K562 (cell line): ENCODE measurements around the gene PCDH12. TPM values are rescaled to one million over a fixed set of nuclear protein-coding genes. Genes with fewer than 3 reads are reported as not detected.

Experiments used
- ATAC-seq: fragments of 200-7000 bp; cut with Tn5 transposase; 3 replicates; pipeline ENCODE4 v1.9.1; 2020; ENCODE audit warnings: moderate library complexity
- BruUV-seq: library from RNA; stranded (reverse); fragments of 400-500 nt; replicated peaks from 2 replicates; lab custom pipeline; 2021; lab: Mats Ljungman, UMichigan
- CTCF ChIA-PET: fragments of 300-600 bp; formaldehyde crosslinking; extraction: SDS; loops from one replicate; lab custom pipeline; 2021; ENCODE audit warnings: low intra/inter-chr PET ratio; lab: Yijun Ruan, JAX
- POLR2A ChIA-PET: fragments of 300-600, 350-650 bp; sonication (Branson Sonifier 250); formaldehyde crosslinking; extraction: SDS; loops from one replicate; lab custom pipeline; 2021; ENCODE audit warnings: antibody characterized with exemption, inconsistent platforms; lab: Yijun Ruan, JAX
- DNase-seq, 4 experiments: peaks; one replicate each; pipeline versions ENCODE4 v3.0.0 to v3.0.0-alpha.2; 2011 to 2018; ENCODE audit warnings: low spot score in 3 of 4, mixed read lengths in 3 of 4; ENCODE audit errors: extremely low read depth in 1 of 4
- FAIRE-seq: peaks from 2 replicates; lab custom pipeline; 2011; peaks lifted over from hg19 to GRCh38; lab: Jason Lieb, UNC
- H2AFZ ChIP-seq: 2 replicates; pipeline ENCODE4 v1.6.0; 2011; ENCODE audit warnings: low read depth, low read length, control low read depth, inconsistent platforms
- H3K27ac ChIP-seq: fragments of 200-600 bp; 3 replicates; pipeline ENCODE4 v1.8.0; 2011; ENCODE audit warnings: low read depth, mild to moderate bottlenecking, control low read depth, inconsistent platforms, low read length, moderate library complexity, mixed read lengths; ENCODE audit errors: extremely low read depth
- H3K27me3 ChIP-seq, 2 experiments: fragments of 300-600 bp in 1 of 2; 2 replicates in 1 of 2; 3 replicates in 1 of 2; pipeline versions ENCODE4 v1.6.0 to v1.8.0; 2011; ENCODE audit warnings: inconsistent platforms in 2 of 2, low read length in 2 of 2, mild to moderate bottlenecking in 1 of 2, mixed read lengths in 1 of 2, moderate library complexity in 1 of 2; ENCODE audit not compliant: control insufficient read depth in 2 of 2, insufficient read depth in 2 of 2
- H3K36me3 ChIP-seq: fragments of 300-600 bp; 3 replicates; pipeline ENCODE4 v1.8.0; 2011; ENCODE audit warnings: mild to moderate bottlenecking, low read length, inconsistent platforms; ENCODE audit not compliant: control insufficient read depth, insufficient read depth
- H3K4me1 ChIP-seq, 2 experiments: fragments of 200-600 bp in 1 of 2; replicated peaks in 1 of 2; 2 replicates in 1 of 2; 3 replicates in 1 of 2; pipeline versions ENCODE4 v1.5.1 to v1.8.0; 2011; ENCODE audit warnings: inconsistent platforms in 2 of 2, low read length in 2 of 2, mild to moderate bottlenecking in 1 of 2, mixed read lengths in 1 of 2, moderate library complexity in 1 of 2; ENCODE audit not compliant: control insufficient read depth in 2 of 2, insufficient read depth in 2 of 2
- H3K4me2 ChIP-seq: 2 replicates; pipeline ENCODE4 v1.6.1; 2011; ENCODE audit warnings: low read length, control low read depth, inconsistent platforms, mixed read lengths; ENCODE audit not compliant: insufficient read depth
- H3K4me3 ChIP-seq: fragments of 200-600 bp; sonication (generic), shearing (Covaris generic); 2 replicates; pipeline ENCODE4 v1.5.1; 2016; ENCODE audit warnings: control low read depth, inconsistent platforms
- H3K79me2 ChIP-seq: fragments of 200-600 bp; 3 replicates; pipeline ENCODE4 v1.8.0; 2011; ENCODE audit warnings: low read length, inconsistent platforms; ENCODE audit not compliant: control insufficient read depth, insufficient read depth
- H3K9ac ChIP-seq, 2 experiments: 2 replicates each; pipeline versions ENCODE4 v1.6.0 to v1.6.1; 2011; ENCODE audit warnings: low read depth in 2 of 2, low read length in 2 of 2, control low read depth in 1 of 2, inconsistent platforms in 1 of 2, mild to moderate bottlenecking in 1 of 2, mixed read lengths in 1 of 2; ENCODE audit not compliant: insufficient read depth in 1 of 2
- H3K9me1 ChIP-seq: one replicate; pipeline ENCODE4 v1.6.0; 2011; ENCODE audit warnings: inconsistent platforms, mild to moderate bottlenecking, low read length, moderate library complexity; ENCODE audit not compliant: control insufficient read depth, insufficient read depth
- H3K9me3 ChIP-seq: replicated peaks from 2 replicates; pipeline ENCODE4 v1.5.1; 2011; ENCODE audit warnings: low read depth, low read length, inconsistent platforms; ENCODE audit not compliant: control insufficient read depth, insufficient read depth
- H4K20me1 ChIP-seq: replicated peaks from 2 replicates; pipeline ENCODE4 v1.6.1; 2011; ENCODE audit warnings: low read length, inconsistent platforms, mixed read lengths; ENCODE audit not compliant: control insufficient read depth, insufficient read depth
- HEY1 ChIP-seq: fragments of 250-450 bp; sonication (Bioruptor Pico); IDR thresholded peaks from 2 replicates; pipeline ENCODE4 v1.5.0; 2020; ENCODE audit warnings: mild to moderate bottlenecking, moderate library complexity, borderline replicate concordance
- PKNOX1 ChIP-seq: fragments of 450-650 bp; IDR thresholded peaks from 2 replicates; pipeline ENCODE4 v1.6.1; 2016
- WGBS: fragments of 100-300 bp; shearing (Covaris generic); methylation state at CpG from one replicate; pipeline ENCODE4 v1.1.6; 2016; ENCODE audit warnings: low coverage, mixed read lengths; ENCODE audit not compliant: insufficient coverage; ENCODE audit errors: missing lambda C conversion rate; 5-methylcytosine and 5-hydroxymethylcytosine counted together
- in situ Hi-C: fragments of 300-500 bp; cut with MboI; formaldehyde crosslinking; loops from 4 replicates; pipeline ENCODE4 v1.15.0; 2018; ENCODE audit warnings: inconsistent platforms, mixed read lengths
- intact Hi-C: fragments of 100-400 bp; cut with micrococcal nuclease; formaldehyde crosslinking; loops from 2 replicates; pipeline ENCODE4 v1.14.2; 2022
- polyA plus RNA-seq, 8 experiments: library from polyadenylated mRNA; depleted of rRNA in 4 of 8; stranded (reverse) in 5 of 8; unstranded in 3 of 8; fragments of >200 nt; fragmentation: Nextera tagmentation in 2 of 8; fragmentation: Illumina TruSeq in 1 of 8; extraction: Ambion mirVana in 2 of 8; extraction: Trizol in 1 of 8; gene quantifications; 2 replicates each; pipeline versions ENCODE4 v1.2.1 to v1.2.3, GENCODE V29; 2011 to 2014; ENCODE audit warnings: inconsistent platforms in 1 of 8, missing spikeins in 1 of 8
- total RNA-seq, 7 experiments: library from RNA; depleted of rRNA in 6 of 7; stranded (reverse); fragments of >200 nt in 6 of 7; fragmentation: Illumina TruSeq in 2 of 7; extraction: Trizol in 2 of 7; gene quantifications; 2 replicates each; pipeline versions ENCODE4 v1.2.1 to v1.2.3, GENCODE V29; 2011 to 2021; ENCODE audit warnings: low replicate concordance in 1 of 7

Gene PCDH12
- total and polyA plus RNA-seq, 9 of the 15 experiments (the other 6 are each of a cell fraction or from before 2014, with no cell fraction given) = 0.01 to 0.04 (median 0.01) TPM; not detected in 4

GRCh38 chr5:141942185-141942857 lies 15.7 kb downstream of the PCDH12 start:
- in situ Hi-C loops = no loop called here
- peak; percentile 23 for FAIRE-seq
- DNase-seq = no peak
- Histone ChIP-seq H3K36me3 (peaks cover 19% of the 10 kb centered on the region; the same call in 2 of the 3 replicates), H3K27me3 (peaks cover 11 to 22% of the 10 kb centered on the region in 2 experiments; a peak in 3 of 5 replicates), H3K9me3 (no peaks in the 10 kb centered on the region), H3K27ac (no peak overlapping the region), H4K20me1 (0 out of 2 replicates have a peak, but pooled peaks cover 4% of the 10 kb centered on the region), H3K9ac (no peak overlapping the region), H3K9me1 (no peaks in the 10 kb centered on the region), H3K4me3 (no peak overlapping the region), H3K4me2 (no peak overlapping the region), H3K79me2 (no peaks in the 10 kb centered on the region), H2AFZ (no peak overlapping the region), H3K4me1 (peaks cover 0 to 9% of the 10 kb centered on the region in 2 experiments; a peak in 2 of 5 replicates)
- BruUV-seq = no TSS peak
- no peak for ATAC-seq
- POLR2A ChIA-PET = interaction anchor here (1.0 to 3.6 kb wide), 5 partner anchors 12 to 278 kb away, joined by 3 to 18 read pairs (median 4); partner anchors contain the start of gene RNF14
- CTCF ChIA-PET = interaction anchor here (0.7 kb wide), 1 partner anchor 202 kb away, joined by 3 read pairs; no protein-coding TSS in a partner anchor
- TF ChIP-seq PKNOX1 = peak; percentile 48; the same call in 1 of the 2 replicates
- TF ChIP-seq HEY1 = no peak
- intact Hi-C loops = no loop called here
- 25% methylated on average over 9 of the region's 9 CpGs for WGBS
